HG03196 (cell line): Measurements from ENCODE around the gene TSPAN9.

Source experiments
- ATAC-seq: cut with Tn5 transposase; IDR thresholded peaks from one replicate; pipeline ENCODE4 v1.9.1; 2021; ENCODE audit not compliant: unreplicated experiment

The TSPAN9 gene

GRCh38 chr12:3120701-3121100, 43.5 kb downstream of the TSPAN9 start:
- no peak for ATAC-seq

GRCh38 chr12:3122841-3123678, 45.9 kb downstream of the TSPAN9 start:
- ATAC-seq, result no peak

GRCh38 chr12:3123729-3124128, 46.5 kb downstream of the TSPAN9 start:
- no peak for ATAC-seq

- no peak for ATAC-seq
Observed at GRCh38 chr12:3124917-3125316, 47.7 kb downstream of the TSPAN9 start.

GRCh38 chr12:3125674-3126073, 48.5 kb downstream of the TSPAN9 start:
- no peak for ATAC-seq

GRCh38 chr12:3127832-3128231, 50.7 kb downstream of the TSPAN9 start:
- ATAC-seq, result no peak

- no peak for ATAC-seq
Observed at GRCh38 chr12:3128498-3129293, 51.5 kb downstream of the TSPAN9 start.

- no peak for ATAC-seq
Observed at GRCh38 chr12:3129301-3130056, 52.3 kb downstream of the TSPAN9 start.

- ATAC-seq, result no peak
Observed at GRCh38 chr12:3130057-3130830, 53.1 kb downstream of the TSPAN9 start.

GRCh38 chr12:3131129-3131528, 54.0 kb downstream of the TSPAN9 start:
- no peak for ATAC-seq

- no peak for ATAC-seq
Observed at GRCh38 chr12:3132636-3133404, 55.6 kb downstream of the TSPAN9 start.

GRCh38 chr12:3133405-3133783, 56.2 kb downstream of the TSPAN9 start:
- no peak for ATAC-seq

GRCh38 chr12:3134126-3134525, 56.9 kb downstream of the TSPAN9 start:
- ATAC-seq, result no peak

- no peak for ATAC-seq
Observed at GRCh38 chr12:3134526-3135135, 57.5 kb downstream of the TSPAN9 start.

GRCh38 chr12:3135522-3136461, 58.6 kb downstream of the TSPAN9 start:
- no peak for ATAC-seq

GRCh38 chr12:3136641-3137267, 59.6 kb downstream of the TSPAN9 start:
- no peak for ATAC-seq

- no peak for ATAC-seq
Observed at GRCh38 chr12:3137268-3137781, 60.1 kb downstream of the TSPAN9 start.
